A204.1 (cell line): ENCODE results near the gene SLC35G1.

Experiments
- FAIRE-seq: peaks from 2 replicates; lab custom pipeline; 2012; peaks lifted over from hg19 to GRCh38; lab: Jason Lieb, UNC

The SLC35G1 gene, protein sequence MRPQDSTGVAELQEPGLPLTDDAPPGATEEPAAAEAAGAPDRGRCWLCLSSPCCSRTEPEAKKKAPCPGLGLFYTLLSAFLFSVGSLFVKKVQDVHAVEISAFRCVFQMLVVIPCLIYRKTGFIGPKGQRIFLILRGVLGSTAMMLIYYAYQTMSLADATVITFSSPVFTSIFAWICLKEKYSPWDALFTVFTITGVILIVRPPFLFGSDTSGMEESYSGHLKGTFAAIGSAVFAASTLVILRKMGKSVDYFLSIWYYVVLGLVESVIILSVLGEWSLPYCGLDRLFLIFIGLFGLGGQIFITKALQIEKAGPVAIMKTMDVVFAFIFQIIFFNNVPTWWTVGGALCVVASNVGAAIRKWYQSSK

DNA sequence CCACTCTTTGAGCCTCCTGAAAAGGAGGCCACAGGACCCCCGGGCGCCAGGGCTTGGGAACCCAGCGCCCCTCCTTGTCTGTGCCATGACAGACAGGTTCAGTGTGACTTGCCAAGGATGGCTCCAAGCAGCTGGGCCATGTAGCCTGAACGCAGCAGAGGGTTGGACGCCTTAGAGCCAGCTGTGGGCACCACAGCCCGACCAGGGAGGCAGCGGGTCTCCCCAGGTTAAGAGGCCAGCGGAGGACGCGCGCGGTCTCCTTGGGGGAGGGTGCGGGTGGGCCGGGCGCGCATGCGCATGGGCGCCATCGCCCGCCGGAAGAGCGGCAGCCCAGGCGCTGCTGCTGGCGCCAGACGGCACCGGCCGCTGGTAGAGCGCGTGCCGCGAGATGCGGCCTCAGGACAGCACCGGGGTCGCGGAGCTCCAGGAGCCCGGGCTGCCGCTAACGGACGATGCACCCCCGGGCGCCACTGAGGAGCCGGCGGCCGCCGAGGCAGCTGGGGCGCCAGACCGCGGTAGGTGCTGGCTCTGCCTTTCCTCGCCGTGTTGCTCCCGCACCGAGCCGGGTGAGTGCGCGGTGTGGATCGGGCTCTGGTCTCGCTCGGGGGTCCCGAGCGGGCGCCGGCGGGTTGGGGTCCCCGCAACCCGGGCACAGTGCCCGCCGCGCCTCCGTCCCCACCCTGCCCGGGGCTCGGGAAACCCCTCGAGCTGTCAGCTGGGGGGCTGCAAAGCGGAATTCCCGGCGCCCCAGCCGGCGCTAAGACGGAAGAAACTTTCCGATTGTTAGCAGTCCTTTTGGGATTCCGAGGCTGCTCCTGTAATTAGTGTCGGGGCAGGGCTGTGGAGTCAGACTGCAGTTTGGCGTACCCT is at the start of gene SLC35G1:
Gene SLC35G1 (plus strand): TSS at position 333 of the 870 bp plus-strand sequence. CDS start 56 bp downstream, at position 389.
- no peak for FAIRE-seq

GRCh38 chr10:93844979-93845626 is 48.7 kb upstream of the SLC35G1 start:
- FAIRE-seq: no peak

DNA sequence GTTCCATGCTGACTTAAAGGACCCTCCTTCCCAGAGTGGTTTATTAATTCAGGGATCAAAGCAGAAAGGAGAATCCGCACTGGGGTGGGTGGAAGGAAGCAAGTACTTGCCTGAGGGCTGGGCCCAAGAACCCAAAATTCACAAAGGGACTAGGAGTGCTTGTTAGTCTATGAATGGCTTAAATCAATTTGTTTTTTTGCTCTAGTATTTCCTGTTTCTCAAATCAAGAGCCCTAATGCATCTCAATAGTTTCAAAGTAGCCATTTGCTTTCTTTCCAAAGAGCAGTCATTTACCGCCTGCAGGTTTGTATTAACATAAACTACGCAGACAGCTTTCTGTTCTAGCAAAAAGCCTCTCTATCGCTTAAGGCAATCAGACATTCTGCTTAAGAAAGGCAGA is 44.2 kb upstream of the SLC35G1 start:
- no peak for FAIRE-seq

DNA sequence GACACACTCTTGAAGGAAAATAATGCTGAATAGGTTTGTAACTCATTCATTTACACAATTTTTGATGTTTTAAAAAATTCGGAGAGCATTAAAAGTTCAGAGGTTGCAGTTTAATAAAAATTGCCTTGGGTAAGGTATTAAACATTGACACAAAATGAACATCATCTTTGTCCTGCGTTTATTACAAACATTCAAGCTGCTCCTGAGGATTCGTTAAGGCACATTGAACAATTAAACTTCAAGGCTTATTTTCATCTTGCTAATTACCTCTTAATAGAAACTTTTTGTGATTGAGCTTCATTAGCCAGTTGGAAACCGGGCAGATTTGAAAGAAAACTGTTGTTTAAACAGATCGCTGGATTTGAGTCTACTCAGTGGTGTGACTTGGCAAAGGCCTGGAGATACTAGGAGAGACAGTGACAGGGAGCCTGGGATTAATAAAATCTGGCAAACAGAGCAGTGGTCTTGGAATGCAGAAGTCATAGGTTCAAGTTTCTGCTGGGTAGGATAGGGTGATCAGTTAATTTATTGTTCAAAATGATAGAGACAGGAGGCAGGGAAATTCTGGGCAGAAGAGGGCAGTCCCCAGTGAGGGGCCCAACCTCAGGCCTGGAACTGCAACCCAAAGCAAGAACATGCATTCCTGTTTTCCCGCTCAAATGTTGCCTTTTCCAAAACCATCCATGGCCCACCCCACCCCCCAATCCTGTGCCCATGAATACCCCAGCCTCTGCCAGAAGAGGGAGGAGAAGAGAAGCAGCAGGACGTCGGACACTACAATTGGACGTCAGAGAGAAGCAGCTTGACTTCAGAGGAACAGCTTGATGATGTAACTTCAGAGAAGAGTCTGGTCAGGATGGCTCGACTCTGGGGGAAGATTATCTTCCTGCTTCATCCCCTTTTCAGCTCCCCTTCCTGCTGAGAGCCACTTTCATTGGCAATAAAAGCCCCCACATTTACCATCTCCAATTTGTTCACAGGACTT is 43.5 kb upstream of the SLC35G1 start:
- no peak for FAIRE-seq

DNA sequence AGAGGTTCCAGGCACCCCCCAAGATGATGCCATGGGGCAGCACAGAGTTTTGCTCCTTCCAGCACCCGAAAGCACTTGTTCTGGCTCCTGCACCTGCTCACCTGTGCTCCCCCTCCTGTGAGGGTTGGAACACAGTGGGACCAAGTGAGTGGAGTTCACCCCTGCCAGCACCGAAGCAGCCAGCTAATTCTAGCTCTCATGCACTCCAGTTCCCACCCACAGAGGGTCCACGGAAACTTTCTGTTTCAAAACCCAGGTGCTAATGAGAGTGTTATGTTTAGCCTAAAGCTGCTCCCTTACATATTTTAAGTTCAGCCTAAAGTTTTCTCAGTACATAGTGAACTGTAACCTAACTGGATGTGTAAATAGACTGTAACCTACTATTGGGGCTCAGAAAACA is 42.6 kb upstream of the SLC35G1 start:
- no peak for FAIRE-seq

GRCh38 chr10:93852476-93853095 is 41.2 kb upstream of the SLC35G1 start:
- no peak for FAIRE-seq

DNA sequence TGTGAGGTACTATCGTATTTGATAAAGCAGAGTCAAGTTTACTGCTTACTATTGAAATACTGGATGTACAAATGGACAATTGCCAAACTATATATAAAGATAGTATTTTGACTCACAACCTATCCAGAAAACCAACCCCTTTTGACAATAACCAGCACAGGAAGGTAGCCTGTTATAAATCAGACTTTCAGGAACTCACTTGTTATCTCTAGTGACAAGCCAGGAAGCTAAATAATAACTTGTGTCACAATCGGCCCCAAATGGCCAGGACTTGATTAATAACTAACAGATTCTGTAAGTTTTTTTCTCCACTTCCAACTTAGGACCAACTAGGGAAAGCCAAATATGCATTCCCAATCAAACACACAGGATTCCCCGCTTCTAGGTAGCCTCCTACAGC is 38.8 kb upstream of the SLC35G1 start:
- FAIRE-seq: no peak

GRCh38 chr10:93856349-93857145 is 37.2 kb upstream of the SLC35G1 start:
- FAIRE-seq: no peak

GRCh38 chr10:93859049-93859655 is 34.6 kb upstream of the SLC35G1 start:
- FAIRE-seq: peak; percentile 90

DNA sequence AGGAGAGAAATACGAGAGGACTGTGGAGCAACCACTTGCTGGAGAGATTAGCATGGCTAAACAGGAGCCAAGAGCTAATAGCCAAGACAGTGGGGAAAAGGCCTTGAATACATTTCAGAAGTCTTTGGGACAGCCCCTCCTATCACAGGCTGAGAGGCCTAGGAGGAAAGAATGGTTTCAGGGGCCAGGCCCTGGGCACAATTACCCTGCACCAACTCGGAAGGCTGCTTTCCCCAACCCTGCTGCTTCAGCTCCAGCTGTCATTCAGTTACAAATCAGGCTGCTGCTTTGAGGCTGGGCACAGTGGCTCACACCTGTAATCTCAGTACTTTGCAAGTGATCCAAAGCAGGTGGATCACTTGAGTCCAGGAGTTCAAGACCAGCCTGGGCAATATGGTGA is 32.0 kb upstream of the SLC35G1 start:
- FAIRE-seq: no peak

GRCh38 chr10:93865794-93866425 is 27.9 kb upstream of the SLC35G1 start:
- FAIRE-seq: no peak

DNA sequence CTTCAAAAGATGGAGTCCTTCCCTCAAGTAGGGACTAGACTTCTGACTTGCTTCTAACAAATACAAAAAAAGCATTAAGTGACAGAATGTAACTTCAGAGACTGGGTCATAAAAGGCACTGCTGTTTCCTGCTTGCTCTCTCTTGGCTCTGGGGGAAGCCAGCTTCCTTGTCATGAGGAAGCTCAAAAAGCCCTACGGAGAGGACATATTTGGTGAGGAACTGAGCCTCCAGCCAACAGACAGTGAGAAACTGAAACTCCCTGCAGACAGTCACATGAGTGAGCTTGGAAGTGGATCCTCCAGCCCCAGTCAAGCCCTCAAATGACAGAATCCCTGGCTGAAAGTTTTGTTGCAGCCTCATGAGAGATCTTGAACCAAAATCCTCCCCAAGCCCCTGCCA is 26.3 kb upstream of the SLC35G1 start:
- no peak for FAIRE-seq

DNA sequence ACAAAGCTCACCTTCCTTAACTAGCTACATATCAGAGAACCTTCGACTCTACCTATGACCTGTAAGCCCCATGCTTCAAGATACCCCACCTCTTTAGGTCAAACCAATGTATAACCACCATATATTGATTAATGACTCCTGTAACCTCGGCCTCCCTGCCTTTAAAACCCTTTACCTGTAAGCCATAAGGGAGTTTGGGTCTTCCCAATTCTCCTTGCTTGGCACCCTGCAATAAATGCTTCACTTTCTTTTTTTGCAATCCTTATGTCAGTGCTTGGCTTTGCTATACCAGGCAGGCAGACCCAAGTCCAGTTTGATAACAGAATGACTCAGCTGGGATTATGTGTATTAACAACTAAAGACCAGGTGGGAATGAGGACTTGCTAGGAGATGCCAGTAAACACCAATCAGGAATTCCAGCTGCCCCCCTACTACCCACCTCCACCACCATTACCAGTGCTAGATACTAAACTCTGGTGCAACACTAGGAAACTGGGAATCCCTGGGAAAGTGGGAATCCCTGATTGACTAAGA is 22.0 kb upstream of the SLC35G1 start:
- FAIRE-seq: no peak

GRCh38 chr10:93872375-93873158 is 21.2 kb upstream of the SLC35G1 start:
- no peak for FAIRE-seq

DNA sequence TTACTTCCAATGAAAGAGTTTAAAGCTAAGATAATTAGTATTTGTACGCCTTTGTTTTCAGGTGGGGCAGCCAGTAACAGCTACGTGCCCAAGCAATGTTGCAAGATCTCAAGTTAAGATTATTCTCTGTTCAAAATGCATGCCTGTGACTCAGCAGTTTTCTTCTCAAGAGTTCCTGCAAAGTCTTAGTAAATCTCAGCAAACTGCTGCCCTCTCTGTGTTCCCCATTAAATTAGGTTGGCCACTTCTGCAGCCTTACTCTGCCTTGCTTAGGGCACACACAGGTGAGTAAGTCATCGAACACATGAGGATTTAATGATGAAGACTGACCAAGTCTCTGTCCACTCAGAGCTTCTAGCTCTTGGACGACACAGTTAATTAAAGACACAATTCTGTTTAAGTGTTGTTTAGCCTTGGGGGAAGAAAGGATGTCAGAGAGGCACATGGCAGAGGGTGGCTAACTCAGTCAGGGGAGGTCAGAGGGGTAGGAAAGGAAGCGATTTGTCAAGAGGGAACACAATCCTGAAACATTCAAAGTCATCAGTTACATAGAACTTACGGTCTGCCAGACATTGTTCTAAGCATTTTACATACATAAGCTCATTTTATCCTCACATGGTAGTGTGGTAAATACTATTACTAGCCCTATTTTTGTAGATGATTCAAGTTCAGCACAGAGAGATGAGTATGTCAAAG is 20.2 kb upstream of the SLC35G1 start:
- FAIRE-seq: no peak

DNA sequence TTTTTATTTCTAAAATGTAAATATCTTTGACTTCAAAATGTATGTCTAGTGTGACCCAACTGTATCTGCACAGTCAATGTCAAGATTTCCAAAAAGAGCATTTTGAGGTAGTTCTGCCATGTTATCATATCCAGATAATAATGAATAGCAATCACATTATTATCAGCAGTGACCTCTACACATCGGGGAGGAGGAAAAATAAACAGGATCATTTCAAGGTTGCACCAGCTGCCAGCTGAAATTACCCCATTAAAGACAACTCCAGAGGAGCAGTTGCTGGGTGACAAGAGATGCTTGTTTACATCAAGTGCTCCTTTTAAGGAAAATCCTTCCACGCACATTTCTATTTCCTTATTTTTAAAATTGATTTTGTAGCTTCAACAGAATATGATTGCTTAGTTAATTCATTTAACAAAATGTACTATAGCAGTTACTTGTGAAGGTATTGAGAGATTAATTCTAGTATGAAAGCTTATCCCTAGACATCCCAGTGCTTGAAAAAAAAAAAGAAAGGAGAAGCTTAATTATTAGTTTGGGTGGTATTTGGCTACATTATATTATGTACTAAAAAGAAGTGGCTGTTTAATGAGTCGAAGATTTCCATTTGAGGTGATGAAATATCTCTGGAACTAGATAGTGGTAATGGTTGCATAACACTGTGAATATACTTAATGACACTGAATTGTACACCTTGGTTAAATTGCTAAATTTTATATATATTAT is 19.3 kb upstream of the SLC35G1 start:
- peak; percentile 23 for FAIRE-seq

DNA sequence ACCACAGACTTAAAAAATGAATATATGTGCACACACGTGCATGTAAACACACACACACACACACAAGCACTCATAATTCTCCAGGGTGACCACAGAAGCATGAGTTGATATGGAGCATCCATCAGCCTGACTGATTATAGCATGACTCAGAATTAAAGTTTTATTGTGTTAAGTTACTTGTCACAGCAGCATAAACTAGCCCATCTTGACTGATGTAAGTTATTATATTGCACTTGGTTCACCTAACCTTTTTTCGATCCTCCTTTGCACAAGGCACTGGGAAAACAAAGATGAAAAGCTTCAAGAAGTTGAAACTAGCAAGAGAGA is 18.8 kb upstream of the SLC35G1 start:
- no peak for FAIRE-seq
